GM18505 (cell line): Measurements from ENCODE around the gene PVR.

Source experiments
- ATAC-seq: cut with Tn5 transposase; IDR thresholded peaks from one replicate; pipeline ENCODE4 v1.9.1; 2021; ENCODE audit not compliant: unreplicated experiment
- POLR2A ChIP-seq: IDR thresholded peaks from 4 replicates; pipeline ENCODE4 v1.6.1; 2011; ENCODE audit warnings: borderline replicate concordance; ENCODE audit not compliant: insufficient read depth, insufficient read length; ENCODE audit errors: extremely low read depth

PVR gene

GRCh38 chr19:44710483-44710882 is 66.8 kb downstream of the PVR start:
- TF ChIP-seq POLR2A: no peak
- ATAC-seq: no peak

- no peak for TF ChIP-seq POLR2A
- ATAC-seq: no peak
These were observed 69.3 kb downstream of the PVR start for GRCh38 chr19:44712864-44713515.
